Right hindlimb (tissue), 1 donor: ENCODE results near the gene PNMA6E.

Experiments used
- DNase-seq: peaks from one replicate; pipeline ENCODE4 v3.0.0-alpha.2; 2018

The PNMA6E gene

GRCh38 chrX:153434801-153435200 lies 33.7 kb upstream of the PNMA6E start:
- DNase-seq, result no peak

- DNase-seq, result no peak
Measured at GRCh38 chrX:153433781-153434285, 32.7 kb upstream of the PNMA6E start.

GRCh38 chrX:153433161-153433680 lies 32.1 kb upstream of the PNMA6E start:
- no peak for DNase-seq

GRCh38 chrX:153430796-153431195 lies 29.6 kb upstream of the PNMA6E start:
- no peak for DNase-seq

GRCh38 chrX:153426204-153426603 lies 25.1 kb upstream of the PNMA6E start:
- no peak for DNase-seq

GRCh38 chrX:153423652-153424051 lies 22.5 kb upstream of the PNMA6E start:
- no peak for DNase-seq

GRCh38 chrX:153421856-153422255 lies 20.7 kb upstream of the PNMA6E start:
- no peak for DNase-seq

GRCh38 chrX:153420851-153421599 lies 19.9 kb upstream of the PNMA6E start:
- no peak for DNase-seq

- DNase-seq, result no peak
Measured at GRCh38 chrX:153417637-153418036, 16.5 kb upstream of the PNMA6E start.

GRCh38 chrX:153416781-153417450 lies 15.8 kb upstream of the PNMA6E start:
- no peak for DNase-seq

- no peak for DNase-seq
Measured at GRCh38 chrX:153414856-153415510, 13.8 kb upstream of the PNMA6E start.

- DNase-seq, result no peak
Measured at GRCh38 chrX:153413731-153414130, 12.6 kb upstream of the PNMA6E start.

GRCh38 chrX:153412746-153413720 lies 11.9 kb upstream of the PNMA6E start:
- DNase-seq, result no peak

- no peak for DNase-seq
Measured at GRCh38 chrX:153411988-153412574, 10.9 kb upstream of the PNMA6E start.

- DNase-seq, result no peak
Measured at GRCh38 chrX:153411255-153411987, 10.3 kb upstream of the PNMA6E start, which contains the start of gene ZFP92. Gene ZFP92, plus strand, starts transcription at chrX:153411472. Its CDS starts 6,851 bp downstream, at chrX:153418323.

- DNase-seq, result no peak
Measured at GRCh38 chrX:153410888-153411254, 9.7 kb upstream of the PNMA6E start.

- no peak for DNase-seq
Measured at GRCh38 chrX:153410373-153410772, 9.2 kb upstream of the PNMA6E start.

GRCh38 chrX:153409414-153410101 lies 8.4 kb upstream of the PNMA6E start:
- DNase-seq, result no peak

- DNase-seq, result no peak
Measured at GRCh38 chrX:153408871-153409351, 7.8 kb upstream of the PNMA6E start.

- no peak for DNase-seq
Measured at GRCh38 chrX:153408221-153408721, 7.1 kb upstream of the PNMA6E start.
